HepG2 (cell line): ENCODE measurements around the gene PSMB11. TPM values are rescaled to one million over a fixed set of nuclear protein-coding genes. Genes with fewer than 3 reads are reported as not detected.

Source experiments
- ATAC-seq: fragments of 200-7000 bp; cut with Tn5 transposase; 3 replicates; pipeline ENCODE4 v1.9.1; 2020; ENCODE audit warnings: mild to moderate bottlenecking, moderate library complexity
- BruUV-seq: library from RNA; stranded (reverse); fragments of 400-500 nt; replicated peaks from 2 replicates; lab custom pipeline; 2021; lab: Mats Ljungman, UMichigan
- CTCF ChIA-PET: fragments of 300-600 bp; formaldehyde crosslinking; extraction: SDS; loops from one replicate; lab custom pipeline; 2021; ENCODE audit warnings: low total read pairs, inconsistent platforms, low intra/inter-chr PET ratio; lab: Yijun Ruan, JAX
- POLR2A ChIA-PET: fragments of 350-600 bp; sonication (Branson Sonifier 250); formaldehyde crosslinking; loops from one replicate; lab custom pipeline; 2020; ENCODE audit warnings: antibody characterized with exemption, inconsistent platforms; lab: Yijun Ruan, JAX
- DNase-seq: peaks from one replicate; pipeline ENCODE4 v3.0.0-alpha.2; 2015; ENCODE audit warnings: low spot score
- FAIRE-seq: peaks from 3 replicates; lab custom pipeline; 2011; peaks lifted over from hg19 to GRCh38; lab: Jason Lieb, UNC
- H2AFZ ChIP-seq: one replicate; pipeline ENCODE4 v1.6.1; 2011; ENCODE audit warnings: low read length, inconsistent platforms
- H3K27ac ChIP-seq: fragments of 300-600 bp; 3 replicates; pipeline ENCODE4 v1.8.0; 2011; ENCODE audit warnings: mixed run types, mild to moderate bottlenecking, mixed read lengths, low read length, inconsistent platforms; ENCODE audit not compliant: insufficient read depth; ENCODE audit errors: extremely low read length
- H3K27me3 ChIP-seq, 2 experiments: fragments of 200-600 bp in 1 of 2; 2 replicates in 1 of 2; 3 replicates in 1 of 2; pipeline versions ENCODE4 v1.6.0 to v1.8.0; 2011; ENCODE audit warnings: low read length in 2 of 2, mild to moderate bottlenecking in 2 of 2, moderate library complexity in 2 of 2, inconsistent platforms in 1 of 2; ENCODE audit not compliant: insufficient read depth in 2 of 2, control insufficient read depth in 1 of 2
- H3K36me3 ChIP-seq, 2 experiments: fragments of 200-600 bp in 1 of 2; replicated peaks in 1 of 2; 2 replicates in 1 of 2; 3 replicates in 1 of 2; pipeline versions ENCODE4 v1.5.1 to v1.8.0; 2011; ENCODE audit warnings: low read length in 2 of 2, inconsistent platforms in 1 of 2; ENCODE audit not compliant: insufficient read depth in 2 of 2, control insufficient read depth in 1 of 2
- H3K4me1 ChIP-seq: 2 replicates; pipeline ENCODE4 v1.5.1; 2012; ENCODE audit warnings: low read length, inconsistent platforms; ENCODE audit not compliant: insufficient read depth
- H3K4me2 ChIP-seq: 2 replicates; pipeline ENCODE4 v1.6.0; 2011; ENCODE audit warnings: low read depth, low read length, inconsistent platforms
- H3K4me3 ChIP-seq, 3 experiments: fragments of 200-600 bp in 1 of 3; sonication (generic), shearing (Covaris generic) in 1 of 3; replicated peaks in 1 of 3; 2 replicates each; pipeline ENCODE4 v1.5.1; 2011 to 2016; ENCODE audit warnings: low read length in 3 of 3, inconsistent platforms in 2 of 3, low read depth in 2 of 3, mild to moderate bottlenecking in 2 of 3, control low read depth in 1 of 3, mixed read lengths in 1 of 3; ENCODE audit not compliant: insufficient read depth in 1 of 3
- H3K79me2 ChIP-seq: one replicate; pipeline ENCODE4 v1.6.1; 2011; ENCODE audit warnings: low read length, inconsistent platforms; ENCODE audit not compliant: insufficient read depth
- H3K9ac ChIP-seq: 2 replicates; pipeline ENCODE4 v1.6.0; 2011; ENCODE audit warnings: mild to moderate bottlenecking, low read depth, low read length, inconsistent platforms; ENCODE audit not compliant: insufficient read depth
- H3K9me3 ChIP-seq: 2 replicates; pipeline ENCODE4 v1.5.1; 2012; ENCODE audit warnings: mild to moderate bottlenecking, low read length
- H4K20me1 ChIP-seq: 2 replicates; pipeline ENCODE4 v1.6.0; 2011; ENCODE audit warnings: inconsistent platforms, mild to moderate bottlenecking, low read length, moderate library complexity; ENCODE audit not compliant: insufficient read depth
- CTCF ChIP-seq: sonication (generic); formaldehyde crosslinking; IDR thresholded peaks from 2 replicates; pipeline ENCODE4 v1.5.0; 2020; ENCODE audit warnings: mild to moderate bottlenecking, missing genetic modification reagents, moderate library complexity
- E2F2 ChIP-seq: sonication (generic); formaldehyde crosslinking; IDR thresholded peaks from 2 replicates; pipeline ENCODE4 v1.4.0; 2020; ENCODE audit warnings: missing genetic modification reagents, borderline replicate concordance
- GTF3A ChIP-seq: sonication (generic); formaldehyde crosslinking; conservative IDR thresholded peaks from 2 replicates; pipeline ENCODE4 v1.4.0; 2020; ENCODE audit warnings: mild to moderate bottlenecking, missing genetic modification reagents
- LCORL ChIP-seq, 2 experiments: fragments of 450-650 bp in 1 of 2; sonication (generic) in 1 of 2; formaldehyde crosslinking in 1 of 2; IDR thresholded peaks; 2 replicates each; pipeline versions ENCODE4 v1.5.0 to v1.6.1; 2017 to 2020; ENCODE audit warnings: antibody characterized with exemption in 1 of 2, missing genetic modification reagents in 1 of 2
- MNT ChIP-seq: fragments of 450-650 bp; IDR thresholded peaks from 2 replicates; pipeline ENCODE4 v1.6.1; 2016
- NFIB ChIP-seq: sonication (generic); formaldehyde crosslinking; IDR thresholded peaks from 2 replicates; pipeline ENCODE4 v1.9.0; 2021; ENCODE audit warnings: missing genetic modification reagents, mild to moderate bottlenecking, borderline replicate concordance
- NONO ChIP-seq, 2 experiments: fragments of 450-650 bp in 1 of 2; sonication (generic) in 1 of 2; formaldehyde crosslinking in 1 of 2; IDR thresholded peaks in 1 of 2; conservative IDR thresholded peaks in 1 of 2; 2 replicates each; pipeline versions ENCODE4 v1.6.1 to v1.8.0; 2017 to 2022; ENCODE audit warnings: mild to moderate bottlenecking in 1 of 2, missing genetic modification reagents in 1 of 2, moderate library complexity in 1 of 2
- TFE3 ChIP-seq: IDR thresholded peaks from 2 replicates; pipeline ENCODE4 v1.6.1; 2016
- ZBTB20 ChIP-seq: sonication (generic); formaldehyde crosslinking; IDR thresholded peaks from 2 replicates; pipeline ENCODE4 v1.8.1; 2023; ENCODE audit warnings: missing genetic modification reagents, low read depth, mild to moderate bottlenecking, borderline replicate concordance
- ZBTB21 ChIP-seq: sonication (generic); formaldehyde crosslinking; IDR thresholded peaks from 2 replicates; pipeline ENCODE4 v1.4.0; 2020; ENCODE audit warnings: missing genetic modification reagents
- ZBTB33 ChIP-seq: sonication (generic); formaldehyde crosslinking; IDR thresholded peaks from 2 replicates; pipeline ENCODE4 v1.4.0; 2020; ENCODE audit warnings: missing genetic modification reagents
- ZNF10 ChIP-seq: sonication (generic); formaldehyde crosslinking; IDR thresholded peaks from 2 replicates; pipeline ENCODE4 v1.4.0; 2020; ENCODE audit warnings: mild to moderate bottlenecking, low read depth, missing genetic modification reagents, borderline replicate concordance
- WGBS: methylation state at CpG from one replicate; pipeline ENCODE4 v1.1.6; 2017; ENCODE audit warnings: low lambda C conversion rate; 5-methylcytosine and 5-hydroxymethylcytosine counted together
- in situ Hi-C: cut with HindIII; loops from 2 replicates; pipeline ENCODE4 v1.10.0; 2017; ENCODE audit warnings: low pct_unique_long_range_greater_than_20kb; ENCODE audit not compliant: extremely low pct_ligation_motif_present
- intact Hi-C: fragments of 100-400 bp; cut with micrococcal nuclease; formaldehyde crosslinking; loops from one replicate; pipeline ENCODE4 v1.10.0; 2022; ENCODE audit not compliant: unreplicated experiment
- polyA plus RNA-seq, 8 experiments: library from polyadenylated mRNA; depleted of rRNA in 3 of 8; stranded (reverse) in 7 of 8; unstranded in 1 of 8; fragments of >200 nt; fragmentation: Illumina TruSeq in 4 of 8; extraction: Trizol in 4 of 8; gene quantifications; 2 replicates each; pipeline versions ENCODE4 v1.2.1 to v1.2.3, GENCODE V29; 2011 to 2016; ENCODE audit warnings: low read depth in 4 of 8, missing spikeins in 1 of 8, mixed read lengths in 1 of 8; ENCODE audit not compliant: insufficient read depth in 1 of 8
- total RNA-seq, 5 experiments: library from RNA; depleted of rRNA; stranded (reverse); fragments of >200 nt; fragmentation: Illumina TruSeq; extraction: Trizol; gene quantifications; 2 replicates each; pipeline ENCODE4 v1.2.3, GENCODE V29; 2016; ENCODE audit warnings: low read depth in 1 of 5

PSMB11 gene
- total and polyA plus RNA-seq, 2 of the 13 experiments (the other 11 are each of a cell fraction or from before 2014, with no cell fraction given) = not detected

- H3K27ac ChIP-seq = no peak overlapping the region
- peaks cover 18% of the 10 kb centered on the region for H3K4me1 ChIP-seq
- no peaks in the 10 kb centered on the region for H3K9me3 ChIP-seq
- no peak overlapping the region for H2AFZ ChIP-seq
- FAIRE-seq (no peak), ATAC-seq (no peak), DNase-seq (no peak)
- no peak overlapping the region for H3K9ac ChIP-seq
- H3K27me3 ChIP-seq = no peaks in the 10 kb centered on the region
- H4K20me1 ChIP-seq = no peaks in the 10 kb centered on the region
- CTCF ChIA-PET = interaction anchor here (2.5 to 8.5 kb wide), 2 partner anchors 57 to 65 kb away, joined by 27 to 77 read pairs; no protein-coding TSS in a partner anchor
- 47% methylated on average over 5 of the region's 5 CpGs for WGBS
- POLR2A ChIA-PET = interaction anchor here (0.8 to 2.1 kb wide), 11 partner anchors 18 to 122 kb away, joined by 3 to 12 read pairs (median 6); partner anchors contain the start of genes ACIN1, AJUBA, PRMT5 and PSMB5
- in situ Hi-C loops = loop anchor here (5.0 kb wide), 2 partner anchors 64 to 494 kb away; no protein-coding TSS in a partner anchor
- no peak overlapping the region for H3K4me2 ChIP-seq
- no peaks in the 10 kb centered on the region for H3K36me3 ChIP-seq
- intact Hi-C loops = loop anchor here (1.0 kb wide), 2 partner anchors 57 to 65 kb away; no protein-coding TSS in a partner anchor
- BruUV-seq = no TSS peak
- H3K79me2 ChIP-seq = no peaks in the 10 kb centered on the region
- H3K4me3 ChIP-seq = no peak overlapping the region
- TF ChIP-seq ZBTB21 (no peak), GTF3A (no peak), NONO (IDR thresholded peaks at IDR 0.05) (no peak), NONO (CRISPR knock-in tag; conservative IDR thresholded peaks at IDR 0.05) (peak; percentile 8; the same call in 1 of the 2 replicates), LCORL (IDR thresholded peaks at IDR 0.05) (no peak), LCORL (CRISPR knock-in tag; IDR thresholded peaks at IDR 0.05) (no peak), TFE3 (CRISPR knock-in tag) (no peak), E2F2 (CRISPR knock-in tag) (no peak), ZBTB33 (CRISPR knock-in tag) (no peak), NFIB (CRISPR knock-in tag) (0 out of 2 replicates have a peak, but pooled peaks have one; percentile 32), CTCF (CRISPR knock-in tag) (no peak), MNT (peak; percentile 92), ZNF10 (CRISPR knock-in tag) (0 out of 2 replicates have a peak, but pooled peaks have one; percentile 0), ZBTB20 (no peak)
Observed at GRCh38 chr14:23051141-23052057, 9.4 kb downstream of the PSMB11 start.
